ENCODE results near the gene TPSB2.

DNA sequence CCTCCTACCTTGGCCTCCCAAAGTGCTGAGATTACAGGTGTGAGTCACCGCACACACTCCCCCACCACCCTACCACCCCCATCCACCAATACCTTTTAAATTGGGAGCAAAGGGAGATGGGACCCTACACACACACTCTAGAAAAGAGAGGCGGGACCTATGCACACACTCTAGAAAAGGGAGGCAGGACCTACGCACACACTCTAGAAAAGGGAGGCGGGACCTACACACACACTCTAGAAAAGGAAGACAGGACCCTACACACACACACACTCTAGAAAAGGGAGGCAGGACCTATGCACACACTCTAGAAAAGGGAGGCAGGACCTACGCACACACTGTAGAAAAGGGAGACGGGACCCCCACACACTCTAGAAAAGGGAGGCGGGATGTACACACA is 44.8 kb upstream of the TPSB2 start:
- no peak for TF ChIP-seq GATA2 (IDR thresholded peaks at IDR 0.05; ENCODE audit: low read depth, low read length)
- no peak for TF ChIP-seq GATA3 (IDR thresholded peaks at IDR 0.05; ENCODE audit: low read depth, low read length)

Data from SH-SY5Y (cell line).